Uterus (tissue), 2 donors: Measurements from ENCODE around the gene LRGUK.

Experiments
- POLR2A ChIP-seq, 2 donors: fragments of 450-650 bp; IDR thresholded peaks; one replicate each; pipeline ENCODE4 v1.6.1; 2016; ENCODE audit warnings: antibody characterized with exemption in 2 of 2, mild to moderate bottlenecking in 1 of 2, moderate library complexity in 1 of 2
- TF ChIP-seq, protein P1 (sequence below), 4 experiments: fragments of 200-600 bp in 2 of 4; fragments of 450-650 bp in 2 of 4; sonication (generic) in 2 of 4; IDR thresholded peaks; one replicate each; pipeline ENCODE4 v1.5.1; 2016 to 2019; ENCODE audit warnings: antibody characterized with exemption in 4 of 4, mild to moderate bottlenecking in 2 of 4, moderate library complexity in 1 of 4

- TF ChIP-seq, protein P1, sequence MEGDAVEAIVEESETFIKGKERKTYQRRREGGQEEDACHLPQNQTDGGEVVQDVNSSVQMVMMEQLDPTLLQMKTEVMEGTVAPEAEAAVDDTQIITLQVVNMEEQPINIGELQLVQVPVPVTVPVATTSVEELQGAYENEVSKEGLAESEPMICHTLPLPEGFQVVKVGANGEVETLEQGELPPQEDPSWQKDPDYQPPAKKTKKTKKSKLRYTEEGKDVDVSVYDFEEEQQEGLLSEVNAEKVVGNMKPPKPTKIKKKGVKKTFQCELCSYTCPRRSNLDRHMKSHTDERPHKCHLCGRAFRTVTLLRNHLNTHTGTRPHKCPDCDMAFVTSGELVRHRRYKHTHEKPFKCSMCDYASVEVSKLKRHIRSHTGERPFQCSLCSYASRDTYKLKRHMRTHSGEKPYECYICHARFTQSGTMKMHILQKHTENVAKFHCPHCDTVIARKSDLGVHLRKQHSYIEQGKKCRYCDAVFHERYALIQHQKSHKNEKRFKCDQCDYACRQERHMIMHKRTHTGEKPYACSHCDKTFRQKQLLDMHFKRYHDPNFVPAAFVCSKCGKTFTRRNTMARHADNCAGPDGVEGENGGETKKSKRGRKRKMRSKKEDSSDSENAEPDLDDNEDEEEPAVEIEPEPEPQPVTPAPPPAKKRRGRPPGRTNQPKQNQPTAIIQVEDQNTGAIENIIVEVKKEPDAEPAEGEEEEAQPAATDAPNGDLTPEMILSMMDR (IDR thresholded peaks at IDR 0.05): no peak
- no peak for TF ChIP-seq POLR2A (IDR thresholded peaks at IDR 0.05)
Measured at GRCh38 chr7:134200970-134201369, 73.8 kb downstream of the LRGUK start.
